SK-N-SH treated with all-trans-retinoic acid at 6 μM for 48 hours (cell line): ENCODE measurements around the gene FGF10.

Source experiments
- ARNTL ChIP-seq: fragments of 450-650 bp; formaldehyde crosslinking; IDR thresholded peaks from 2 replicates; pipeline ENCODE4 v1.5.0; 2020; ENCODE audit warnings: low read depth, mild to moderate bottlenecking, moderate library complexity, borderline replicate concordance
- BACH2 ChIP-seq: fragments of 250-450 bp; sonication (Bioruptor Pico); IDR thresholded peaks from 2 replicates; pipeline ENCODE4 v1.9.0; 2021; ENCODE audit warnings: mild to moderate bottlenecking, borderline replicate concordance
- ESRRG ChIP-seq: fragments of 250-450 bp; sonication (Bioruptor Pico); IDR thresholded peaks from 2 replicates; pipeline ENCODE4 v1.6.1; 2021; ENCODE audit warnings: mild to moderate bottlenecking
- GLIS3 ChIP-seq: fragments of 250-450 bp; sonication (Bioruptor Pico); IDR thresholded peaks from 2 replicates; pipeline ENCODE4 v1.5.0; 2020; ENCODE audit warnings: mild to moderate bottlenecking, moderate library complexity
- PATZ1 ChIP-seq: fragments of 250-450 bp; sonication (Bioruptor Pico); IDR thresholded peaks from 2 replicates; pipeline ENCODE4 v1.8.0; 2020; ENCODE audit warnings: mild to moderate bottlenecking, moderate library complexity, borderline replicate concordance
- ZC3H10 ChIP-seq: fragments of 250-450 bp; sonication (Bioruptor Pico); IDR thresholded peaks from 2 replicates; pipeline ENCODE4 v1.5.1; 2021; ENCODE audit warnings: mild to moderate bottlenecking, moderate library complexity
- ZNF565 ChIP-seq: fragments of 450-650 bp; formaldehyde crosslinking; conservative IDR thresholded peaks from 2 replicates; pipeline ENCODE4 v1.5.0; 2020; ENCODE audit warnings: low read depth, mild to moderate bottlenecking, moderate library complexity
- ZNF8 ChIP-seq: fragments of 450-650 bp; formaldehyde crosslinking; IDR thresholded peaks from 2 replicates; pipeline ENCODE4 v1.5.0; 2020; ENCODE audit warnings: mild to moderate bottlenecking, moderate library complexity

DNA sequence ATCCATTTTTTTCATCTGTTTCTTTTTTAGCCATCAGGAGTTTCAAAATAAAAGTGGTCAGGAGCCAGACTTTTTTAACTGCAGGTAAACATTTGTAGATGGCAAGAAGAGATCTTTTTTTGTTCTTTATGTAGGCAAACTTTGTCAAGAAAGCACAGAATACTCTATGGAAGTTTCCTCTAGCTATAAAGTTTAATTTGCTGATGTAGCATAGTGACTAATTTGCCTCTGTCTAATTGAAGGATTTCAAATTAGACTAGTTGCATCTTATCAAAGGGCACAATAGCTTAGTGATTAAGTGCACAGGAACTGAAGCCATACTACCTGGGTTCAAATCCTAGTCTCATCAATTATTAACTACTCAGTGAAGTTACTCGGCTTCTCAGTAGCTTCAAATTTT is 22.0 kb downstream of the FGF10 start:
- TF ChIP-seq ESRRG = no peak
- no peak for TF ChIP-seq GLIS3 (CRISPR knock-in tag)
- no peak for TF ChIP-seq ARNTL (CRISPR knock-in tag)
- no peak for TF ChIP-seq PATZ1 (CRISPR knock-in tag)
- no peak for TF ChIP-seq ZC3H10 (CRISPR knock-in tag)
- TF ChIP-seq ZNF8 (CRISPR knock-in tag) = no peak
- TF ChIP-seq ZNF565 = no peak
- TF ChIP-seq BACH2 (CRISPR knock-in tag) = no peak
